ENCODE results near the gene SESN2.

Gene SESN2

GRCh38 chr1:28314547-28314941 lies 55.2 kb downstream of the SESN2 start:
- Histone ChIP-seq H3K9ac (ENCODE audit: low read depth, low read length, poor library complexity, severe bottlenecking) (no peak overlapping the region), H3K4me1 (ENCODE audit: insufficient read depth, low read length, poor library complexity, severe bottlenecking) (no peaks in the 10 kb centered on the region), H3K27me3 (ENCODE audit: insufficient read depth, low read length, poor library complexity, severe bottlenecking) (no peaks in the 10 kb centered on the region), H4K20me1 (ENCODE audit: insufficient read depth, low read length, poor library complexity, severe bottlenecking) (no peaks in the 10 kb centered on the region), H3K9me2 (replicated peaks; ENCODE audit: low read depth, low read length) (no peaks in the 10 kb centered on the region), H2AFZ (ENCODE audit: low read length) (no peak overlapping the region), H3K4me3 (ENCODE audit: low read length, poor library complexity, severe bottlenecking) (no peak overlapping the region), H3K4me2 (ENCODE audit: low read depth, low read length, poor library complexity, severe bottlenecking) (no peak overlapping the region), H3K9me3 (ENCODE audit: insufficient read depth, low read depth, low read length) (no peaks in the 10 kb centered on the region), H3F3A (ENCODE audit: low read depth) (no peaks in the 10 kb centered on the region), H3K36me3 (ENCODE audit: insufficient read depth, low read length) (no peaks in the 10 kb centered on the region), H3K79me2 (ENCODE audit: insufficient read depth, low read length) (no peaks in the 10 kb centered on the region)
- TF ChIP-seq CTCF (conservative IDR thresholded peaks at IDR 0.05; ENCODE audit: low read length) (no peak), EZH2phosphoT487 (IDR thresholded peaks at IDR 0.05; ENCODE audit: borderline replicate concordance) (no peak)

- Histone ChIP-seq H4K20me1 (ENCODE audit: insufficient read depth, low read length, poor library complexity, severe bottlenecking) (no peaks in the 10 kb centered on the region), H3K4me1 (ENCODE audit: insufficient read depth, low read length, poor library complexity, severe bottlenecking) (no peaks in the 10 kb centered on the region), H3F3A (ENCODE audit: low read depth) (no peaks in the 10 kb centered on the region), H3K79me2 (ENCODE audit: insufficient read depth, low read length) (no peaks in the 10 kb centered on the region), H2AFZ (ENCODE audit: low read length) (no peak overlapping the region), H3K36me3 (ENCODE audit: insufficient read depth, low read length) (no peaks in the 10 kb centered on the region), H3K9me2 (replicated peaks; ENCODE audit: low read depth, low read length) (no peaks in the 10 kb centered on the region), H3K27me3 (ENCODE audit: insufficient read depth, low read length, poor library complexity, severe bottlenecking) (no peaks in the 10 kb centered on the region), H3K4me3 (ENCODE audit: low read length, poor library complexity, severe bottlenecking) (no peak overlapping the region), H3K4me2 (ENCODE audit: low read depth, low read length, poor library complexity, severe bottlenecking) (no peak overlapping the region), H3K9ac (ENCODE audit: low read depth, low read length, poor library complexity, severe bottlenecking) (no peak overlapping the region), H3K9me3 (ENCODE audit: insufficient read depth, low read depth, low read length) (no peaks in the 10 kb centered on the region)
- no peak for TF ChIP-seq EZH2phosphoT487 (IDR thresholded peaks at IDR 0.05; ENCODE audit: borderline replicate concordance)
- no peak for TF ChIP-seq CTCF (conservative IDR thresholded peaks at IDR 0.05; ENCODE audit: low read length)
These were observed 57.7 kb downstream of the SESN2 start for GRCh38 chr1:28317014-28317413.

- Histone ChIP-seq H3K4me3 (ENCODE audit: low read length, poor library complexity, severe bottlenecking) (no peak overlapping the region), H2AFZ (ENCODE audit: low read length) (no peak overlapping the region), H3K9me3 (ENCODE audit: insufficient read depth, low read depth, low read length) (no peaks in the 10 kb centered on the region), H3K79me2 (ENCODE audit: insufficient read depth, low read length) (no peaks in the 10 kb centered on the region), H3K9ac (ENCODE audit: low read depth, low read length, poor library complexity, severe bottlenecking) (no peak overlapping the region), H3K27me3 (ENCODE audit: insufficient read depth, low read length, poor library complexity, severe bottlenecking) (no peaks in the 10 kb centered on the region), H3K4me2 (ENCODE audit: low read depth, low read length, poor library complexity, severe bottlenecking) (no peak overlapping the region), H3K4me1 (ENCODE audit: insufficient read depth, low read length, poor library complexity, severe bottlenecking) (no peaks in the 10 kb centered on the region), H3F3A (ENCODE audit: low read depth) (0 out of 2 replicates have a peak, but pooled peaks cover 3% of the 10 kb centered on the region), H3K36me3 (ENCODE audit: insufficient read depth, low read length) (no peaks in the 10 kb centered on the region), H3K9me2 (replicated peaks; ENCODE audit: low read depth, low read length) (no peaks in the 10 kb centered on the region), H4K20me1 (ENCODE audit: insufficient read depth, low read length, poor library complexity, severe bottlenecking) (no peaks in the 10 kb centered on the region)
- no peak for TF ChIP-seq CTCF (conservative IDR thresholded peaks at IDR 0.05; ENCODE audit: low read length)
- no peak for TF ChIP-seq EZH2phosphoT487 (IDR thresholded peaks at IDR 0.05; ENCODE audit: borderline replicate concordance)
These were observed 62.9 kb downstream of the SESN2 start for GRCh38 chr1:28322194-28322593.
